Transverse colon (tissue), 4 donors: ENCODE results near the gene CCL20. TPM values are rescaled to one million over a fixed set of nuclear protein-coding genes. Genes with fewer than 3 reads are reported as not detected.

Experiments used
- DNase-seq: peaks from one replicate; pipeline ENCODE4 v3.0.0-alpha.2; 2019
- H3K27ac ChIP-seq, 4 donors: fragments of 200-600 bp; sonication (generic); 2 replicates each; pipeline ENCODE4 v1.5.1; 2016 to 2018; ENCODE audit warnings: inconsistent platforms in 4 of 4
- H3K27me3 ChIP-seq: fragments of 200-600 bp; sonication (generic); 2 replicates; pipeline ENCODE4 v1.5.1; 2017; ENCODE audit warnings: inconsistent platforms
- H3K36me3 ChIP-seq, 4 donors: fragments of 200-600 bp; sonication (generic); 2 replicates each; pipeline ENCODE4 v1.5.1; 2017 to 2019; ENCODE audit warnings: inconsistent platforms in 4 of 4
- H3K4me1 ChIP-seq, 4 donors: fragments of 200-600 bp; sonication (generic); 2 replicates each; pipeline ENCODE4 v1.5.1; 2017 to 2020; ENCODE audit warnings: inconsistent platforms in 4 of 4
- H3K4me3 ChIP-seq, 4 donors: fragments of 200-600 bp; sonication (generic); 1 replicate in 1 of 4; 2 replicates in 3 of 4; pipeline versions ENCODE4 v1.5.1 to v1.6.1; 2017 to 2019; ENCODE audit warnings: inconsistent platforms in 4 of 4
- H3K9me3 ChIP-seq, 2 donors: fragments of 200-600 bp; sonication (generic); 2 replicates each; pipeline ENCODE4 v1.5.1; 2017 to 2019; ENCODE audit warnings: inconsistent platforms in 2 of 2
- EP300 ChIP-seq: sonication (generic); formaldehyde crosslinking; IDR thresholded peaks from one replicate; pipeline ENCODE4 v1.6.1; 2017; ENCODE audit warnings: antibody characterized with exemption, low read depth
- POLR2A ChIP-seq: fragments of 450-650 bp; IDR thresholded peaks from one replicate; pipeline ENCODE4 v1.6.1; 2016; ENCODE audit warnings: antibody characterized with exemption, mild to moderate bottlenecking, moderate library complexity
- POLR2AphosphoS5 ChIP-seq, 3 donors: sonication (generic); formaldehyde crosslinking; IDR thresholded peaks; one replicate each; pipeline ENCODE4 v1.6.1; 2016; ENCODE audit warnings: antibody characterized with exemption in 3 of 3
- WGBS, 2 donors: methylation state at CpG; one replicate each; pipeline ENCODE4 v1.1.5; 2018; ENCODE audit warnings: low coverage in 1 of 2; 5-methylcytosine and 5-hydroxymethylcytosine counted together
- in situ Hi-C, 4 donors: fragments of 200-750 bp; cut with MboI; loops; one replicate each; pipeline versions ENCODE4 v1.15.0 to v1.15.1; 2017; ENCODE audit warnings: low sequenced_read_pairs in 3 of 4, low pct_ligation_motif_present in 1 of 4, low pct_unique_long_range_greater_than_20kb in 1 of 4
- intact Hi-C: fragments of 100-400 bp; cut with DNase I; formaldehyde crosslinking; loops from one replicate; pipeline ENCODE4 v1.15.1; 2023; ENCODE audit warnings: low total_unique reads
- total RNA-seq, 4 donors: library from RNA; depleted of rRNA; stranded (reverse); fragments of >200 nt; gene quantifications; one replicate each; pipeline ENCODE4 v1.1.0, GENCODE V29; 2016
- TF ChIP-seq, protein P1 (sequence below), 5 experiments: fragments of 200-600 bp in 3 of 5; fragments of 450-650 bp in 2 of 5; sonication (generic) in 3 of 5; IDR thresholded peaks; 1 replicate in 2 of 5; 2 replicates in 3 of 5; pipeline ENCODE4 v1.5.1; 2016 to 2017; ENCODE audit warnings: antibody characterized with exemption in 5 of 5, inconsistent platforms in 3 of 5, mild to moderate bottlenecking in 2 of 5, moderate library complexity in 1 of 5

Gene CCL20
- total RNA-seq, 4 donors from 2014 or later, result 4.5 to 70.7 (median 9.3) TPM; not detected in 1

- Histone ChIP-seq H3K4me1 (peaks cover 0 to 2% (median 0%) of the 10 kb centered on the region in 4 donors), H3K36me3 (no peaks in the 10 kb centered on the region), H3K27ac (no peak overlapping the region), H3K27me3 (no peaks in the 10 kb centered on the region), H3K4me3 (no peak overlapping the region), H3K9me3 (no peaks in the 10 kb centered on the region)
- WGBS, 2 donors, result 72 to 82% methylated on average over 4 of the region's 4 CpGs
- intact Hi-C loops (no loop called here), in situ Hi-C loops (no loop called here)
- no peak for TF ChIP-seq POLR2AphosphoS5 (IDR thresholded peaks at IDR 0.05)
- no peak for TF ChIP-seq EP300
- TF ChIP-seq POLR2A, result no peak
- TF ChIP-seq, protein P1, sequence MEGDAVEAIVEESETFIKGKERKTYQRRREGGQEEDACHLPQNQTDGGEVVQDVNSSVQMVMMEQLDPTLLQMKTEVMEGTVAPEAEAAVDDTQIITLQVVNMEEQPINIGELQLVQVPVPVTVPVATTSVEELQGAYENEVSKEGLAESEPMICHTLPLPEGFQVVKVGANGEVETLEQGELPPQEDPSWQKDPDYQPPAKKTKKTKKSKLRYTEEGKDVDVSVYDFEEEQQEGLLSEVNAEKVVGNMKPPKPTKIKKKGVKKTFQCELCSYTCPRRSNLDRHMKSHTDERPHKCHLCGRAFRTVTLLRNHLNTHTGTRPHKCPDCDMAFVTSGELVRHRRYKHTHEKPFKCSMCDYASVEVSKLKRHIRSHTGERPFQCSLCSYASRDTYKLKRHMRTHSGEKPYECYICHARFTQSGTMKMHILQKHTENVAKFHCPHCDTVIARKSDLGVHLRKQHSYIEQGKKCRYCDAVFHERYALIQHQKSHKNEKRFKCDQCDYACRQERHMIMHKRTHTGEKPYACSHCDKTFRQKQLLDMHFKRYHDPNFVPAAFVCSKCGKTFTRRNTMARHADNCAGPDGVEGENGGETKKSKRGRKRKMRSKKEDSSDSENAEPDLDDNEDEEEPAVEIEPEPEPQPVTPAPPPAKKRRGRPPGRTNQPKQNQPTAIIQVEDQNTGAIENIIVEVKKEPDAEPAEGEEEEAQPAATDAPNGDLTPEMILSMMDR (IDR thresholded peaks at IDR 0.05), result no peak
- no peak for DNase-seq
Observed at GRCh38 chr2:227804975-227805374, 8.7 kb upstream of the CCL20 start.

- Histone ChIP-seq H3K27me3 (no peaks in the 10 kb centered on the region), H3K4me3 (no peak overlapping the region), H3K9me3 (no peaks in the 10 kb centered on the region), H3K4me1 (no peaks in the 10 kb centered on the region), H3K36me3 (no peaks in the 10 kb centered on the region), H3K27ac (peak overlapping the region in 1 of 4 donors; percentile 16)
- DNase-seq, result no peak
- intact Hi-C loops, result no loop called here
- WGBS, 2 donors, result 77 to 79% methylated on average over 9 to 15 of the region's 15 CpGs
- TF ChIP-seq, protein P1 (IDR thresholded peaks at IDR 0.05), result no peak
- TF ChIP-seq POLR2A (no peak), POLR2AphosphoS5 (IDR thresholded peaks at IDR 0.05) (no peak), EP300 (no peak)
- in situ Hi-C loops, result no loop called here
Observed at GRCh38 chr2:227805578-227805977, 8.1 kb upstream of the CCL20 start.

DNA sequence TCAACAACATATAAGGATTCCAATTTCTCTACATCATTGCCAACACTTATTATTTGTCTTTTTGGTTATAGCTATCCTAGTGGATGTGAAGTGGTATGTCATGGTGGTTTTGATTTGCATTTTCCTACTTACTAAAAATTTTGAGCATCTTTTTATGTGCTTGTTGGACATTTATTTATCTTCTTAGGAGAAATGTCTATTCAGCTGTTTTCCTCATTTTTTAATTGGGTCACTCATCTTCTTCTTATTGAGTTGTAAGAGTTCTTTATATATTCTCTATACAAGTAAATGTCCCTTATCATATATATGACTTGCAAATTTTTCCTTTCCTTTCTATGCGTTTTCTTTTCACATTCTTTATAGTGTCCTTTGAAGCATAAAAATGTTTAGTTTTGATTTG lies 4.7 kb upstream of the CCL20 start:
- Histone ChIP-seq H3K9me3 (no peaks in the 10 kb centered on the region), H3K4me3 (no peak overlapping the region), H3K4me1 (peaks cover 0 to 15% (median 2%) of the 10 kb centered on the region in 4 donors), H3K27ac (no peak overlapping the region), H3K27me3 (no peaks in the 10 kb centered on the region), H3K36me3 (no peaks in the 10 kb centered on the region)
- no peak for TF ChIP-seq POLR2AphosphoS5 (IDR thresholded peaks at IDR 0.05)
- TF ChIP-seq, protein P1 (IDR thresholded peaks at IDR 0.05), result no peak
- no peak for TF ChIP-seq POLR2A
- TF ChIP-seq EP300, result no peak
- in situ Hi-C loops, result no loop called here
- intact Hi-C loops, result no loop called here
- no peak for DNase-seq
- WGBS, 2 donors, result 81 to 85% methylated on average over 1 of the region's 1 CpG

- in situ Hi-C loops, result no loop called here
- no peak for DNase-seq
- Histone ChIP-seq H3K27me3 (no peaks in the 10 kb centered on the region), H3K4me3 (no peak overlapping the region), H3K36me3 (no peaks in the 10 kb centered on the region), H3K4me1 (peaks cover 0 to 17% (median 5%) of the 10 kb centered on the region in 4 donors), H3K9me3 (no peaks in the 10 kb centered on the region), H3K27ac (no peak overlapping the region)
- 70 to 78% methylated on average over 3 to 4 of the region's 4 CpGs for WGBS, 2 donors
- TF ChIP-seq POLR2A, result no peak
- no peak for TF ChIP-seq POLR2AphosphoS5 (IDR thresholded peaks at IDR 0.05)
- TF ChIP-seq, protein P1 (IDR thresholded peaks at IDR 0.05), result no peak
- intact Hi-C loops, result no loop called here
Observed at GRCh38 chr2:227812001-227812400, 1.6 kb upstream of the CCL20 start.
